Mesothelial cell of epicardium (in vitro differentiated cells): ENCODE data around the gene COL4A2. TPM values are rescaled to one million over a fixed set of nuclear protein-coding genes. Genes with fewer than 3 reads are reported as not detected.
A peak's percentile ranks its signal among the peaks of the same experiment; 100 is the strongest.

Experiments used
- DNase-seq, 2 experiments: peaks; one replicate each; pipeline ENCODE4 v3.0.0; 2021; ENCODE audit warnings: low spot score in 2 of 2; ENCODE audit not compliant: unreplicated experiment in 2 of 2
- H3K27ac Mint-ChIP-seq: 2 replicates; pipeline ENCODE4 v1.8.0; 2021; ENCODE audit warnings: mixed read lengths
- H3K27me3 Mint-ChIP-seq: 2 replicates; pipeline ENCODE4 v1.8.0; 2021; ENCODE audit warnings: low read depth, mixed read lengths
- H3K36me3 Mint-ChIP-seq: 2 replicates; pipeline ENCODE4 v1.8.0; 2021; ENCODE audit warnings: mixed read lengths
- H3K4me1 Mint-ChIP-seq: 2 replicates; pipeline ENCODE4 v1.8.0; 2021; ENCODE audit warnings: mixed read lengths
- H3K4me3 Mint-ChIP-seq: 2 replicates; pipeline ENCODE4 v1.8.0; 2021; ENCODE audit warnings: mild to moderate bottlenecking, moderate library complexity, mixed read lengths
- H3K9me3 Mint-ChIP-seq: 2 replicates; pipeline ENCODE4 v1.8.0; 2021; ENCODE audit warnings: mixed read lengths
- CTCF ChIP-seq: fragments of 200-600 bp; sonication (generic); IDR thresholded peaks from one replicate; pipeline ENCODE4 v1.5.0; 2021; ENCODE audit warnings: antibody characterized with exemption; ENCODE audit not compliant: unreplicated experiment
- total RNA-seq: library from RNA; stranded (reverse); gene quantifications from 3 replicates; pipeline ENCODE4 v1.2.1, GENCODE V29; 2021

The COL4A2 gene
- total RNA-seq, 1 donor from 2014 or later: 469 TPM

GRCh38 chr13:110546378-110546777 is 239.3 kb downstream of the COL4A2 start:
- Mint-ChIP-seq H3K27me3 (no peaks in the 10 kb centered on the region), H3K9me3 (peaks cover 10% of the 10 kb centered on the region), H3K4me1 (peaks cover 37% of the 10 kb centered on the region), H3K27ac (no peak overlapping the region), H3K36me3 (peaks cover 16% of the 10 kb centered on the region), H3K4me3 (no peak overlapping the region)
- no peak for TF ChIP-seq CTCF
- no peak for DNase-seq

- DNase-seq: no peak
- H3K27me3 Mint-ChIP-seq: no peaks in the 10 kb centered on the region
- H3K36me3 Mint-ChIP-seq: peaks cover 16% of the 10 kb centered on the region
- TF ChIP-seq CTCF: no peak
- peak overlapping the region; percentile 76 for H3K27ac Mint-ChIP-seq
- H3K9me3 Mint-ChIP-seq: peaks cover 10% of the 10 kb centered on the region
- H3K4me1 Mint-ChIP-seq: peaks cover 36% of the 10 kb centered on the region
- H3K4me3 Mint-ChIP-seq: no peak overlapping the region
Measured at GRCh38 chr13:110546926-110547325, 239.8 kb downstream of the COL4A2 start.

GRCh38 chr13:110548891-110549794 is 242.1 kb downstream of the COL4A2 start:
- no peaks in the 10 kb centered on the region for H3K27me3 Mint-ChIP-seq
- TF ChIP-seq CTCF: no peak
- no peak for DNase-seq
- peaks cover 10% of the 10 kb centered on the region for H3K9me3 Mint-ChIP-seq
- H3K36me3 Mint-ChIP-seq: peaks cover 15% of the 10 kb centered on the region
- peak overlapping the region; percentile 60 for H3K27ac Mint-ChIP-seq
- peaks cover 26% of the 10 kb centered on the region for H3K4me1 Mint-ChIP-seq
- H3K4me3 Mint-ChIP-seq: no peak overlapping the region

- Mint-ChIP-seq H3K9me3 (peaks cover 9% of the 10 kb centered on the region), H3K36me3 (peaks cover 10% of the 10 kb centered on the region), H3K4me3 (no peak overlapping the region), H3K4me1 (peaks cover 26% of the 10 kb centered on the region), H3K27ac (peak overlapping the region; percentile 72), H3K27me3 (no peaks in the 10 kb centered on the region)
- TF ChIP-seq CTCF: no peak
- DNase-seq: no peak
Measured at GRCh38 chr13:110549795-110550160, 242.7 kb downstream of the COL4A2 start.

- H3K9me3 Mint-ChIP-seq: no peaks in the 10 kb centered on the region
- DNase-seq: no peak
- peaks cover 2% of the 10 kb centered on the region for H3K36me3 Mint-ChIP-seq
- TF ChIP-seq CTCF: no peak
- H3K4me3 Mint-ChIP-seq: no peak overlapping the region
- peak overlapping the region; percentile 67 for H3K27ac Mint-ChIP-seq
- H3K4me1 Mint-ChIP-seq: peaks cover 37% of the 10 kb centered on the region
- H3K27me3 Mint-ChIP-seq: no peaks in the 10 kb centered on the region
Measured at GRCh38 chr13:110551284-110551683, 244.2 kb downstream of the COL4A2 start.
